Kidney (tissue), 14 donors: ENCODE data around the gene TMEM245. TPM values are rescaled to one million over a fixed set of nuclear protein-coding genes. Genes with fewer than 3 reads are reported as not detected.

ENCODE experiments used
- DNase-seq, 5 donors: peaks; one replicate each; pipeline ENCODE4 v3.0.0-alpha.2; 2013 to 2020
- FAIRE-seq: peaks from 2 replicates; lab custom pipeline; 2012; peaks lifted over from hg19 to GRCh38; lab: Jason Lieb, UNC
- H3K27ac ChIP-seq, 2 donors: one replicate each; pipeline ENCODE4 v1.7.0; 2013; ENCODE audit warnings: low read depth in 2 of 2, low read length in 2 of 2, inconsistent platforms in 1 of 2
- H3K27me3 ChIP-seq: one replicate; pipeline ENCODE4 v1.7.1; 2013; ENCODE audit warnings: low read length, inconsistent platforms; ENCODE audit not compliant: control insufficient read depth, insufficient read depth
- H3K36me3 ChIP-seq, 3 donors: one replicate each; pipeline versions ENCODE4 v1.7.0 to v1.7.1; 2013; ENCODE audit warnings: low read length in 3 of 3, control low read depth in 1 of 3, inconsistent platforms in 1 of 3; ENCODE audit not compliant: insufficient read depth in 3 of 3, control insufficient read depth in 2 of 3
- H3K4me1 ChIP-seq, 3 donors: one replicate each; pipeline versions ENCODE4 v1.7.0 to v1.7.1; 2013; ENCODE audit warnings: low read length in 3 of 3, inconsistent platforms in 1 of 3, low read depth in 1 of 3; ENCODE audit not compliant: control insufficient read depth in 2 of 3, insufficient read depth in 2 of 3
- H3K4me3 ChIP-seq, 3 donors: one replicate each; pipeline versions ENCODE4 v1.7.0 to v1.8.1; 2013; ENCODE audit warnings: low read length in 3 of 3, control low read depth in 1 of 3, inconsistent platforms in 1 of 3
- H3K9ac ChIP-seq, 3 donors: one replicate each; pipeline versions ENCODE4 v1.7.0 to v1.7.1; 2013; ENCODE audit warnings: low read length in 3 of 3, control low read depth in 1 of 3, inconsistent platforms in 1 of 3
- H3K9me3 ChIP-seq, 3 donors: one replicate each; pipeline versions ENCODE4 v1.7.0 to v1.7.1; 2013; ENCODE audit warnings: low read length in 3 of 3, control low read depth in 1 of 3, inconsistent platforms in 1 of 3; ENCODE audit not compliant: control insufficient read depth in 2 of 3, insufficient read depth in 1 of 3
- CTCF ChIP-seq: IDR thresholded peaks from 3 replicates; pipeline ENCODE4 v1.5.1; 2012; ENCODE audit warnings: mild to moderate bottlenecking, moderate library complexity, borderline replicate concordance; ENCODE audit not compliant: insufficient read depth; ENCODE audit errors: extremely low read depth
- intact Hi-C: fragments of 100-400 bp; cut with DNase I; formaldehyde crosslinking; loops from one replicate; pipeline ENCODE4 v1.11.1; 2022
- polyA plus RNA-seq: library from polyadenylated mRNA; stranded (reverse); fragments of 350-450 nt; fragmentation: Illumina TruSeq; extraction: RNeasy Lipid Tissue Mini Kit (QIAGEN cat#74804); gene quantifications from one replicate; pipeline ENCODE4 v1.2.3, GENCODE V29; 2014; ENCODE audit warnings: low read depth, low replicate concordance; ENCODE audit not compliant: insufficient read depth
- total RNA-seq: library from RNA; stranded (reverse); fragmentation: NEBNext Ultra II Directional; extraction: Animal tissue kit (Norgen Biotek cat#: 25700); gene quantifications from one replicate; pipeline ENCODE4 v1.2.1, GENCODE V29; 2021
- donor health status: control.
- donor health status: control.
- donor health status: control.
- donor health status: control.
- donor health status: control.
- donor health status: DM: yes; HTN: yes; CAD: no.
- donor health status: Normal renal cell carcinoma (clear cell type).

The TMEM245 gene
- total and polyA plus RNA-seq, 2 donors from 2014 or later, result 23.5 to 69.5 TPM

DNA sequence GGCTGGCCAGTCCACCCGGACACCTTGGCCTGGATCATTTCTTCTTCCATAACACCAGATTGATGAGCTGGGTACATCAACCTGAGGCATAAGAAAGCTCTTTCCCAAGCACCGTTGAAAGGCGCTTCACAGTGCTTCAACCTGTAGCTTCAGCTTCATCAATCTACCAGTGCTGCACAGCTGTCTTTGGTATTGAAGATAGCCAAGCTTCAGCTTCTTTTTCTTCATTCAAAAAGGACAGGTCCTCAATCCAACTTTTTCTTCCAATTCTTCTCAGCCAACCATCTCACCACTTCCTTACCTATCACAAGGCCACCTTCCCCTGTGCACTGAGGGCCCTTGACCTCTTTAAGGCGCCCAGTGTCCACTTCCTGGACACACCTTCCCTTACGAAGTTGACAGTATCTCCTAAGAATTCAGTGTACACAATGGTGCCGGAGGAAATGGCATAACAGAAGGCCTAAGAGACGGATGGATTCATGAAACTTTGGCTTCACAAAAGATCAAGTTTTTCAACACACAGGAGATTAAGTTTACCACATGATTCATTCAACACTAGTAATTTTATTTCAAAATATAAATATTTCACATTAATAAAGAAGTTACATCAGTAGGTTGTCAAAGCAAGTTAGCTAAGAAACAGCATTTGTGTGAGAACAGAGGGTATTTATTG, 105.0 kb downstream of the TMEM245 start:
- TF ChIP-seq CTCF, result no peak
- Histone ChIP-seq H3K4me1 (peaks cover 6 to 33% (median 20%) of the 10 kb centered on the region in 3 donors), H3K36me3 (peaks cover 0 to 3% (median 2%) of the 10 kb centered on the region in 3 donors), H3K27me3 (no peaks in the 10 kb centered on the region), H3K27ac (peak overlapping the region; percentile 38 to 75), H3K4me3 (peak overlapping the region in 1 of 3 donors; percentile 67), H3K9ac (no peak overlapping the region), H3K9me3 (no peaks in the 10 kb centered on the region)
- DNase-seq, result no peak
- no peak for FAIRE-seq
- intact Hi-C loops, result no loop called here

DNA sequence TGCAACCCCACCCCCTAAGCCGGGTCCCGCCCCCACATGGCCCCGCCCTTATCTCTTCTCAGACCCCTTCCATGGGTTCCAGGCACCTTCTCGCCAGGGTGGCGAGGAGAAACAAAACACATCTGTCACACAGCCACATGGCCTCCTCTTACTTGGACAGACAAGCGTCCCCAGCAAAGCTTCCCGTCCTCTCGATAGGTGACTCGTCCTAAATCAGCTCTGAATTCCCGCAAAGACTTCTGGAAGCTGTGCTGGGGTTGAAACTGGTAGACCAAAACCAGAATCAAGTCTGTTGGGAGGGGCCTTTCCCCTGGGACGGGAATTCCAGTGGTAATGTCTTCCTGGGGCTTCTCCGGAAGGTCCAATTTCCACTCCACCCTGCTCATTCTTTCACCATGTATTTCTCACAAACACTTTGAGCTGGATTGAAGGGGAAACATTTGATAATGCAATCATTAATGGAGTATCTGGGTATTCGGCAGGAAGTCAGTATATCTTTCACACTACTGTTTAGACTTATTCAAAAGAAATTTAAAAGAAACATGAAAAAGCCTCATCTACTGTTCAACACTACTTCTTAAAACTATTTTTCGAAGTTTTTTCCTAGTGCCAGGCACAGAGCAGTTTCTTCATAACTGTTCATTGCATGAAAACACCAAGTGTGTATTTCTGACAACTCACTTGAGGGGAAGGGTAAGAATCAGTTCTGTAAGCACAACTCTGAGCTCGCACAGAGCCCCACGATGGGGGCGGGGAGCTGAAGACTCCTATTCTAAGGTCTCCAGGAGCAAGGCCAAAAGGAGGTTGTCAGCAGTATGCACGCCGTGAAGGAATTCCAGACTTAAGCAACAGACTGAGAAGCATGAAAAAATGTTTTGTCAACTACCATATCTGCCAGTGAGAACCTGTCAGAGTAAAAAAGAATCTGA, 105.8 kb downstream of the TMEM245 start:
- H3K9me3 ChIP-seq, result no peaks in the 10 kb centered on the region
- intact Hi-C loops, result no loop called here
- FAIRE-seq (no peak), DNase-seq (peak in 3 of 5 donors; percentile 45 to 61 (median 57))
- H3K4me3 ChIP-seq, result peak overlapping the region; percentile 64 to 68 (median 67)
- TF ChIP-seq CTCF, result no peak
- H3K27ac ChIP-seq, result peak overlapping the region; percentile 75 to 82
- peaks cover 0 to under 1% (median 0%) of the 10 kb centered on the region in 3 donors for H3K36me3 ChIP-seq
- peak overlapping the region in 2 of 3 donors; percentile 21 to 47 for H3K9ac ChIP-seq
- peaks cover 6 to 33% (median 20%) of the 10 kb centered on the region in 3 donors for H3K4me1 ChIP-seq
- no peaks in the 10 kb centered on the region for H3K27me3 ChIP-seq

DNA sequence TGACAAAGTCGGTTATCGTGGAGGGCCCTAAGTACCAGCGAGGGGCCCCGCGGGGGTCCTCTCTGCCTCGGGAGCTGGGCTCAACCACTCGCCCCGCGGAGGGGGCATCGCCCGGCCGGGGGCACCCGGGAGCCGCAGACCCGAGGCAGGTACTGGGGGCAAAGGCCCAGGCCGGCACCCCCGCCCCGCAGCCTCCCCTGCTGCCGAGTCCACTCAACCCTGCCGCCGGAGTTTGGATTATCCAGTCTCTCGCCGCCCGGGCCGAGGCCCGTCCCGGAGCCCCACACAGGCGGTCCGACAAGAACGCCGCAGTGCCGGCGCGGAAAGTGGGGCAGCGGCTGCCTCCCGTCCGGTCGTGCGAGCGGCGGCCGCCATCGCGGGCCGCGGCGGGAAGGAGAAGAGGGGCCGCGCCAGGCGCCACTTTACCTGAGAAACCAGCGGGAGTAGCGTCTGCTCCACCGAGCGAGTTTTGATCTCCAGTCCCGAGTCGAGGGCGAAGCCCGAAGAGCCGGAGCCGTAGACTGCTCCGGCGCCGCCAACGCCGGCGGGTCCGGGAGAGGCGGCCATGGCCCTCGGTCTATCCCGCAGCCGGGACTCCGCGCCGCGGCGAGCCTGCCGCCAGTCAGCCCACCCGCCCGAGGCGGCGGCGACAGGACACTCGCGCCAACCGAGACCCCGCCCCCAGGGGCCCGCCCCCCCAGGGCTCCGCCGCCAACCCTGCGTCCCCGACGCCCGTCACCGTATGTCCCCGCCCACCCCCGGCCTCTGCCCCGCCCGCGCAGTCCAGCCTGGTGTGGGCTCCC, 106.7 kb downstream of the TMEM245 start, which contains the start of gene CTNNAL1:
Gene CTNNAL1, minus strand, starts transcription at position 624 of the 803 bp plus-strand sequence. Its CDS starts 57 bp downstream, at position 567.
- intact Hi-C loops, result no loop called here
- Histone ChIP-seq H3K36me3 (no peaks in the 10 kb centered on the region), H3K27me3 (no peaks in the 10 kb centered on the region), H3K9ac (peak within 1 kb of the TSS; percentile 64 to 79 (median 68)), H3K9me3 (no peaks in the 10 kb centered on the region), H3K4me3 (peak within 1 kb of the TSS; percentile 64 to 86 (median 79)), H3K4me1 (peaks cover 6 to 33% (median 20%) of the 10 kb centered on the region in 3 donors), H3K27ac (peak within 1 kb of the TSS; percentile 83 to 88)
- DNase-seq, result peak; percentile 94 to 98 (median 96)
- FAIRE-seq, result no peak
- no peak for TF ChIP-seq CTCF
